Measurements from ENCODE around the gene FOXS1. TPM values are rescaled to one million over a fixed set of nuclear protein-coding genes. Genes with fewer than 3 reads are reported as not detected.

The FOXS1 gene
- total and polyA plus RNA-seq, 3 donors from 2014 or later = 4.3 to 10.0 (median 4.4) TPM

GRCh38 chr20:31848088-31848999, 2.9 kb upstream of the FOXS1 start:
- no peak for TF ChIP-seq POLR2A (IDR thresholded peaks at IDR 0.05)
- TF ChIP-seq CTCF (IDR thresholded peaks at IDR 0.05) = no peak
- no peaks in the 10 kb centered on the region for H3K27me3 ChIP-seq
- no peaks in the 10 kb centered on the region for H3K9me3 ChIP-seq
- DNase-seq = no peak
- 54 to 76% methylated on average over 28 to 32 of the region's 32 CpGs for WGBS, 2 donors
- H3K4me3 ChIP-seq = no peak overlapping the region
- no peaks in the 10 kb centered on the region for H3K36me3 ChIP-seq (ENCODE audit: low read depth, missing control alignments)
- intact Hi-C loops (cut with DNase I; ENCODE audit: low total_unique reads) = no loop called here
- no peaks in the 10 kb centered on the region for H3K4me1 ChIP-seq
- no peak overlapping the region for H3K27ac ChIP-seq

GRCh38 chr20:31846793-31847138, 1.4 kb upstream of the FOXS1 start:
- peak in 1 of 3 experiments; percentile 33 for TF ChIP-seq CTCF (IDR thresholded peaks at IDR 0.05)
- no peak for TF ChIP-seq POLR2A (IDR thresholded peaks at IDR 0.05)
- WGBS, 2 donors = 72 to 83% methylated on average over 2 to 3 of the region's 3 CpGs
- no peaks in the 10 kb centered on the region for H3K27me3 ChIP-seq
- intact Hi-C loops (cut with DNase I; ENCODE audit: low total_unique reads) = no loop called here
- no peaks in the 10 kb centered on the region for H3K36me3 ChIP-seq (ENCODE audit: low read depth, missing control alignments)
- no peaks in the 10 kb centered on the region for H3K9me3 ChIP-seq
- H3K4me1 ChIP-seq = peaks cover 13% of the 10 kb centered on the region
- DNase-seq = no peak
- no peak overlapping the region for H3K4me3 ChIP-seq
- no peak overlapping the region for H3K27ac ChIP-seq

GRCh38 chr20:31844737-31845299, 586 bp downstream of the FOXS1 start:
- no peaks in the 10 kb centered on the region for H3K27me3 ChIP-seq
- DNase-seq = no peak
- intact Hi-C loops (cut with DNase I; ENCODE audit: low total_unique reads) = no loop called here
- no peaks in the 10 kb centered on the region for H3K9me3 ChIP-seq
- H3K27ac ChIP-seq = peak overlapping the region; percentile 45 to 53
- 79 to 93% methylated on average over 3 to 25 of the region's 28 CpGs for WGBS, 2 donors
- H3K4me3 ChIP-seq = peak overlapping the region; percentile 39 to 55
- peaks cover 17% of the 10 kb centered on the region for H3K4me1 ChIP-seq
- no peaks in the 10 kb centered on the region for H3K36me3 ChIP-seq (ENCODE audit: low read depth, missing control alignments)
- no peak for TF ChIP-seq CTCF (IDR thresholded peaks at IDR 0.05)
- TF ChIP-seq POLR2A (IDR thresholded peaks at IDR 0.05) = no peak

GRCh38 chr20:31843881-31844280, 1.5 kb downstream of the FOXS1 start:
- peak overlapping the region; percentile 39 to 55 for H3K4me3 ChIP-seq
- intact Hi-C loops (cut with DNase I; ENCODE audit: low total_unique reads) = no loop called here
- H3K27ac ChIP-seq = peak overlapping the region; percentile 53 to 60
- no peaks in the 10 kb centered on the region for H3K9me3 ChIP-seq
- TF ChIP-seq CTCF (IDR thresholded peaks at IDR 0.05) (no peak), POLR2A (IDR thresholded peaks at IDR 0.05) (no peak)
- peaks cover 18% of the 10 kb centered on the region for H3K4me1 ChIP-seq
- 63% methylated on average over 5 of the region's 5 CpGs for WGBS, 2 donors
- DNase-seq = no peak
- H3K27me3 ChIP-seq = no peaks in the 10 kb centered on the region
- H3K36me3 ChIP-seq (ENCODE audit: low read depth, missing control alignments) = no peaks in the 10 kb centered on the region
